ENCODE data around the gene SNX32. TPM values are rescaled to one million over a fixed set of nuclear protein-coding genes. Genes with fewer than 3 reads are reported as not detected.

The SNX32 gene
- 0.10 and 1.6 TPM in 2 replicates for total RNA-seq

DNA sequence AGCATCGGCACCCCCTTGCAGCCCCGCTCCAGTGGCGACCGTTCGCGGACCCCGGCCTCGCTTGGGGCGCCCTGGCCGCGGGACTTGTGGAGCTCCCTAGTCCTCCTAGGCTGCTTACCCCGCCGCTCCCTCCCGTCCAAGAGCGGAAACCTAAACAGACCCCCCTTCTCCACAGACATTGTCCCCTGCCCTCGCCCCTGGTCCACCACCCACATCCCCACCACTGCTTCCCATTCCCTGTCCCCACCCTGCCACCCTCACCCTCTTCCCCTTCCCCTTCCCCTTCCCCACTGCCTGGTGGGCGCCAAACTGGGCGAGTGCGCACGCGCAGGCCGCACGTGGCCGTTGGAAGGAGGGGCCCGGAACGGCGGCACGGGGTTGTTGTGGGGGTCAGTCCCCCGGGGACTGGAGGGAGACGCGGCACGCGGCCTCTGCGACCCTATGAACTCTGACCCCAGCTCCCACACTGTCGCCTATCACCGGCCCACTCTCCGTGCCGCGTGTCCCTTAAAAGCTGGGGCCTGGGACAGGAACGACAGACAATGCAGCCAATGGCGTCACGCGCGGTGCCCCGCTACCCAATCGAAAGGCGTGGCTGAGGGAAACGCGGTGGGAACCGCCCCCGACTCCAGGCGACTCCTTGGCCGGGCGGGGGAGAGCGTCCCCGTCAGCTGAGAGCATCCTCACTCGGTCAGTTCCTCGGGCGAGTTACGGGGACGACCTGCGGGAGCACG, at the start of gene SNX32:
SNX32 (plus strand) TSS at position 667 of the 734 bp plus-strand sequence. CDS start 103 bp downstream, outside the sequence.

DNA sequence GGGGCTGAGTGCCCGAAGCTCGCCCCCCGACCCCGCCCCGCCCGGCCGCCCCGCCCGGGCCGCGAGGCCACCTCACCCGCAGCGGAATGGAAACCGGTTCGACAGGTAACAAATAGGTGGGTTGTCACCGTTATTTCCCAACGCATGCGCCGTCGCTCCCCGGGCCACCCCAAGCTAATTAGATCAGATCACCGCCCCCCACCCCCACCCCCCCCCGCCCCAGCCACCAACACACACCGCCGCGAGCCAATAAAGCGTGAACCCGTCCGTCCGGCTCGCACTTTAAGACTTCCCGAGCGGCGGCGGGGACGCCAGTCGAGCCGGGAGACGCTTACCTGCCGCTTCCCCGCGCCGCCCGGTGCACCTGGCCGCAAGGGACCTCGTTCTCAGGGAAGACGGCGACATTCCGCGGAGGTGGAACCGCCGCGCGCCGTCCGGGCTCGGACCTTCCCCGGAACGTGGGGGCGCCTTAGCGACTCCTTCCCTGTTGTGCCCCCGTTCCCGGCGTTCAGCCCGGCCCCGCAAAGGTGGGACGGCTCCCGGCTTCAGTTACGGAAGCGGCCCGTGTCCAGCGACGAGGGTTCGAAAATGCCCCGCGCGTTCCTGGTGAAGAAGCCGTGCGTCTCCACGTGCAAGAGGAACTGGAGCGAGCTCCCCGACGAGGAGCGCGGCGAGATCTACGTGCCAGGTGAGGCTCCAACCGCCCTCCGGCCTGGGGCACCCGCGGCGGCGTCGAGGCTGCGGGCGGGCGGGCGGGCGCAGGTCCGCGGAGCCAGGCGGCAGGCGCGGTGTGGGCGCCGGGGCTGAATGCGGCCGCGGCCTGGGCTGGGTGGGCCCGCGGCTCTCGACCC, 46.8 kb upstream of the SNX32 start, which contains the start of gene OVOL1:
OVOL1 (plus strand) TSS at position 278 of the 851 bp plus-strand sequence; CDS start at position 589, 311 bp downstream.

DNA sequence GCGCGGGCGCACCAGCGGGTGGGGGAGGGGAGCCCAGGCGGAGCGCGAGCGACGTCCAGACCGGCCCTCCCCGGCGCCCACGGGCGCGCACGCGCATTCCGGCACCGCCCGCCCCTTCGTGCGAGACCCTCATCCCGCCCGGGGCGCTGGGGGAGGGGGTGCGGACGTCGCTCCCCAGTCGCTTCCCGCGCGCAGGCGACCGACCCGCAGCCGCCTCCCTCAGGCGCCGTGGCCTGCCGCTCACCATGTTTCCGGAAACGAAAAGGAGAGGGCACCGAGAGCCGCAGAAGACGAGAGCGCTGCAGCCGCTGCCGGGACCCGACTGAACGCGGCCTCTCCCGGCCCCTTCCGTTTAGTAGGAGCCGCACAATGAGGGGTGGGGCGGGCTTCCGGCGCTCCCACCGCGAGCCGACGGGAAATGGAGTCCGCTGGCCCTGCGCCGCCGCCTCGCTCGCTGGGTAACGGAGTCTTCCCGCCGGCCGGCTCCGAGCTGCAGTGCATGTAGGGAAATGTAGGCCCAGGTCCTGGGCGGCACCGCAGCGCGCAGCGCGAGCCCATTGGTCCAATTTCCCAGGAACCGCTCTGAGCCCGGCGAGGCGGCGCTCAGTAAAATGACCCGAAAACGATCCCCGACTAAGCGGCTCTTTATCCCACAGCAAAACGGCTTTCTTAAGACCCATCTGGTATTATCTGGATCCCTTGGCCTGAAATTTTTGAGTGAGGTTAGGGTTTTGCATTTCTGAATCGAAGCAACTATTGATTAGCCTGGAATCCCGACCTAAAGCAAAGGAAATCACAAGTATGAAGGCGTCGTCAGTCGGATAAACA, 24.3 kb downstream of the SNX32 start, which contains the start of gene CFL1:
CFL1 (minus strand) TSS at position 328 of the 828 bp plus-strand sequence; CDS start at position 247, 81 bp downstream.

DNA sequence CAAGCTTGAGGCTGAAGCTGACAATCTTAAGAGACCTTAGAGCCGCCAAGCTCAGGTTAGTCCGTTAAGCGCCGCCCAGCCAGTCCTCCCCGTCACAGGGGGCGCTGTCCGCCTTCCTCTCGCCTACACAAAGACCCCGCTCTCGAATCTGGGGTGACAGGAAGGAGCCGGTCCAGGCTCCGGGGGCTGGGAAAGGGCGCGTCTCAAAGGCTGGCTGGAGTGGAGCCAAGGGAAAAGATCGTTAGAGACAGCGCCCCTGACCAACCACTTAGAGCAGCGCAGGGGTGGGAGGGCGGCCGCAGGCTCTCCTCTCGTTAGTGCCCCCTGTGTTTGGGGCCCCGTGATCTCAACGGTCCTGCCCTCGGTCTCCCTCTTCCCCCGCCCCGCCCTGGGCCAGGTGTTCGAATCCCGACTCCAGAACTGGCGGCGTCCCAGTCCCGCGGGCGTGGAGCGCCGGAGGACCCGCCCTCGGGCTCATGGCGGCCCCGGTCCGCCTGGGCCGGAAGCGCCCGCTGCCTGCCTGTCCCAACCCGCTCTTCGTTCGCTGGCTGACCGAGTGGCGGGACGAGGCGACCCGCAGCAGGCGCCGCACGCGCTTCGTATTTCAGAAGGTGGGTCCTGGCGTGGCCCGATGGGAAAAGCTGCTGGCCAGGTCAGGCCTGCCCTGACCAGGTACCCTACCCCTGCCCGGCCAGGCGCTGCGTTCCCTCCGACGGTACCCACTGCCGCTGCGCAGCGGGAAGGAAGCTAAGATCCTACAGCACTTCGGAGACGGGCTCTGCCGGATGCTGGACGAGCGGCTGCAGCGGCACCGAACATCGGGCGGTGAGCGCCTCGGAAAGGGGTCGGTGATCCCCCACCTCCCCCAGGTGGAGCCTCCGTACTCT, 26.8 kb downstream of the SNX32 start, which contains the start of gene MUS81:
MUS81 (plus strand) TSS at position 156 of the 887 bp plus-strand sequence; CDS start at position 477, 321 bp downstream.

DNA sequence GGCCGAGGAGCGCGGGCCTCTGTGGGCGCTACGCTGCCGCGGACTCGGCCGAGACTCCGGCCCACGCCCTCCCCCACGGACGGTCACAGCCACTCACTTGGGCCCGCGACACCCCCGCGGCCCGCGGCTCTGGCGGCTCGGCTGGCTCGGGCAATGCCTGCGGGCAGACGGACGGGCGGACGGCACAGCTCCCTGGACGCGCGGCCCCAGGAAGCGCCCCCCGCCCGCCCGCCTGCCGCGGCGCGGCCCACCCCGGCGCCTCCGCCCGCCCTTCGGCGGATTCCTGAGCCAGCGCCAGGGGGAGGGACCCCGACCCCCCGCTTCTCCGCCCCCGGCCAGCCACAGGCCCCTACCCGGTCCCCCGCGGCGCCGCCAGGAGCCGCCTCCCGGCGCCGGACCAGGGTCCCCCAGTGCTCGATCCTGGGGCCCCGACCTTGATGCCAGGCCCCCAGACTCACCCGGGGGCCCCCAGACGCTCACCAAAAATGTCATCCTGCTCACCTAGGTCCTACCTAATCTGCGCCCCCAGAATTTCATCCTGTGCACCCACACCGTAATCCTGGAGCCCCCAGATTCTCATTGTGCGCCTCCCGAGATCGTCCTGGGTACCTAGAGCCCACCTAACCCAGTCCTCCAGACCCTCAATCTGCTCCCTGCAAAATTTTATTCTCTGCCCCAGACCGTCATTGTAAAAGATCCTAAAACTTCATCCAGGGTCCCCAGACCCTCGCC, 39.0 kb downstream of the SNX32 start, which contains the start of gene EFEMP2:
EFEMP2 (minus strand) TSS at position 215 of the 732 bp plus-strand sequence. CDS start 446 bp downstream, outside the sequence.

DNA sequence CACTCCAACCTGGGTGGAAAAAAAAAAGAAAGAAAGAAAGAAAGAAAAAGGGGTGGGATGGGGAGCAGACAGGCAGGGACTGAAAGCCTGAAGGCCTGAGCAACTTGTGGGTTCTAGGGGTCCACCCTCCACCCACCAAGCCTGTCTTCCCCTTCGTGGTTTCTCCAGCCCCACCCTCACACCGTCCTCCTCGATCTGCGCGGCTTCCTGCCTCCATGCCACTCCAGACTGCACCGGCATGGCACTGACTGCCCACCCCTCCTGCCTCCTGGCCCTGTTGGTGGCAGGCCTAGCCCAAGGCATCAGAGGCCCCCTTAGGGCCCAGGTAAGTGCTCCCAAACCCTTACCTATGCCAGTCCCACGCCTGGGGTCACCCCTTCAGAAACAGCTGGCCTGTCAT, 45.9 kb downstream of the SNX32 start, which contains the start of gene CTSW:
CTSW (plus strand) TSS at position 221 of the 400 bp plus-strand sequence; CDS start at position 239, 18 bp downstream.

DNA sequence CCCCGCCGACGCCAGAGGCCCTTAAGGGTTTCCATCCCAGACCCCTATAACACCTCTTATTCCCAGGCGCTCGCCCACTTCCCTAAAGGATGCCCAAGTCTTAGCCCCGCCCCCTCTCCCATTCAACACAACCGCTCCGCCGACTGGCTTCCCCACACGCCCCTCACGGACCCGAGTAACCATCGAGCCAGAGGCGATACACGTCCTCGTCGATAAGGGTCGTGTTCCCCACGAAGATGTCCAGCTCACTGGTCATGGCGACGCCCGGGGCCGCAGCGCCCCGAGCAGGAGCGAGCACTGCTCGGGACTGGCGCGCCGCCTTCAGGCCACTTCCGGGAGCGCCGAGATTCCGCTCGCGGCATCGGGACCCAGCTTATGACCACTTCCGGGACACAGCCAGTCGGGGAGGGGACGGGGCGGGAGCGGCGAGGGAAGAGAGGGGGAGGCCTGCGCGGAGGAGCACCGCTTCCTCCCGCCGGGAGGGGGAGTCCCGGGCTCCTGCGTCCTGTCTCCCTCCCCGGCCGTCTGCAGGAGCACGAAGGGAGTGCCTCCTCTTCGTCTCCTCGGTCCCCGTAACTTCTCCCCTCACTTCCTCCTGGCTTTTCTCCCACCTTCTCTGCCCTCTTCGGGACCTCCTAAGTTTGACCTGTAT, 54.5 kb downstream of the SNX32 start, which contains the start of gene FIBP:
FIBP (minus strand) TSS at position 309 of the 652 bp plus-strand sequence; CDS start at position 256, 53 bp downstream.

DNA sequence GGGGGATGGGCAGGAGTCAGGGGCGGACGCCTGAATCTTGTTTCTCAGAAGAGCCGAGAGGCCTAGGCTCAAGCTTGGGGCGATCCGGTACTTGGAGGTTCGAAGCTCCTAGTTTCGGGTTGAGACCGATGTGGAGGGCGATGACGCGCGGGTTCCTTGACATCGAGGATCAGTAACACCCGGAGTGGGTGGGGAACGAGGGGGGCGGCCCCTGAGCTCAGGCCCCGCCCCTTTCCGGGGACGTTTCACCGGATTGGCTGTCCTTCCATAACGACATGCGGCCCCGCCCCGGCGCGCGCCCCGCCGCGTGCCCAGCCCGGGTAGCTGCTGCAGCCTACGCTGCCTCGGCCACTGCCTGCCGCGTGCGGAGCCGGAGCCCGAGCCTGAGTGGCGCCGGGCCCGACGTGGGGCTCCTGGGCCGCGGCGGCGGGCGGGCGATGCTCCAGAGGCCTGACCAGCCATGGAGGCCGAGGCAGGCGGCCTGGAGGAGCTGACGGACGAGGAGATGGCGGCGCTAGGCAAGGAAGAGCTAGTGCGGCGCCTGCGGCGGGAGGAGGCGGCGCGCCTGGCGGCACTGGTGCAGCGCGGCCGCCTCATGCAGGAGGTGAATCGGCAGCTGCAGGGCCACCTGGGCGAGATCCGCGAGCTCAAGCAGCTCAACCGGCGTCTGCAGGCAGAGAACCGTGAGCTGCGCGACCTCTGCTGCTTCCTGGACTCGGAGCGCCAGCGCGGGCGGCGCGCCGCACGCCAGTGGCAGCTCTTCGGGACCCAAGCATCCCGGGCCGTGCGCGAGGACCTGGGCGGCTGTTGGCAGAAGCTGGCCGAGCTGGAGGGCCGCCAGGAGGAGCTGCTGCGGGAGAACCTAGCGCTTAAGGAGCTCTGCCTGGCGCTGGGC, 56.8 kb downstream of the SNX32 start, which contains the start of gene CCDC85B:
CCDC85B (plus strand) TSS at position 350 of the 895 bp plus-strand sequence; CDS start at position 461, 111 bp downstream.

DNA sequence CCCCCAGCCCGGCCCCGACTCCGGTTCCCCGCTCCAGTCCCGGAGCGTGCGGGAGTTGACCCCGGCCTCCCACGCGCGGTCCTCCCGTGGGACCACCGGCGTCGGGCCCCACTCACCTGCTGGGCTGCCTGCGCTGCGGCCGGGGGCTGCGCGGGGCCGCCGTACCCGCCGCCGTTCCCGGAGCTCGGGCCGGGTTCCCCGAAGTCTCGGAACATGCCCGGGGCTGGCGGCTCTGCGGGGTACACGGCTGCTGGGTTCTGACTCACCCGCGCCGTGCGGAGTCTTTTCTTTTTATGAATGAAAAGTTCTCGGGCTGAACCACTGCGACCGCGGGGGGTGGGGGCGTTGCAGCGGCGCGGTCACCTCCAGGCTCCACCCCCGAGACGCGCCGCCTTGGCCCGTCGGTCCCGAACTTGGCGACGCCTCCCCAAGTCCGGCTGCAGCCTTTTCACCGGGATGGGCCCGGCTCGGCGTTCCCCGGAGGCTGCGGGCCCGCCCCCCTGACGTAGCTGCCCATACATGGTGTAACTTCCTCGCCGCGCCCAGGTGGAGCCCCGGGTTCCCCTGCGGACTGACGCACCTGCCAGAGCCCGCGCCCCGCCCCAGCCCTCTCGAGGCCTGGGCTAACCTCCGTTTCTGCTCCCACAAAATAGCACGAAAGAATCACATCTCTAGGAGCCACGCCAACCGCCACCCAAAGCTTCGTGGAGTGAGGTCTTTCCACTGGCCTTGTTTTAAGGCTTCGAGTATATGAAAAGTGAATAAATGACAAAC, 66.5 kb downstream of the SNX32 start, which contains the start of gene FOSL1:
FOSL1 (minus strand) TSS at position 264 of the 774 bp plus-strand sequence; CDS start at position 215, 49 bp downstream.

Other genes with a start within 250 kb of the SNX32 start
- gene KCNK7, start 238.2 kb upstream of the SNX32 start, total RNA-seq = under 0.01 and 0.29 TPM in 2 replicates
- 117 and 122 TPM in 2 replicates for gene MAP3K11, start 219.7 kb upstream of the SNX32 start, total RNA-seq
- 41.9 and 48.7 TPM in 2 replicates for gene PCNX3, start 218.2 kb upstream of the SNX32 start, total RNA-seq
- 58.8 and 68.6 TPM in 2 replicates for gene SIPA1, start 195.9 kb upstream of the SNX32 start, total RNA-seq
- 55.5 and 63.4 TPM in 2 replicates for gene RELA, start 171.0 kb upstream of the SNX32 start, total RNA-seq
- 38.9 and 44.5 TPM in 2 replicates for gene KAT5, start 121.7 kb upstream of the SNX32 start, total RNA-seq
- gene RNASEH2C, start 113.2 kb upstream of the SNX32 start, total RNA-seq = 49.0 and 57.3 TPM in 2 replicates
- gene AP5B1, start 53.0 kb upstream of the SNX32 start, total RNA-seq = 20.6 and 21.9 TPM in 2 replicates
- gene OVOL1, start 46.9 kb upstream of the SNX32 start, total RNA-seq = not detected in 2 replicates
- gene CFL1, start 24.2 kb downstream of the SNX32 start, total RNA-seq = 1,256 and 1,560 TPM in 2 replicates
- 53.7 and 62.4 TPM in 2 replicates for gene MUS81, start 26.5 kb downstream of the SNX32 start, total RNA-seq
- gene EFEMP2, start 38.8 kb downstream of the SNX32 start, total RNA-seq = 22.2 and 40.2 TPM in 2 replicates
- gene CTSW, start 45.9 kb downstream of the SNX32 start, total RNA-seq = 0.33 TPM in 1 of 2 replicates, not detected in the other
- gene FIBP, start 54.5 kb downstream of the SNX32 start, total RNA-seq = 136 and 187 TPM in 2 replicates
- gene CCDC85B, start 56.7 kb downstream of the SNX32 start, total RNA-seq = 75.8 and 112 TPM in 2 replicates
- 32.1 and 39.5 TPM in 2 replicates for gene FOSL1, start 66.4 kb downstream of the SNX32 start, total RNA-seq
- gene C11orf68, start 85.1 kb downstream of the SNX32 start, total RNA-seq = 24.7 and 28.1 TPM in 2 replicates
- gene DRAP1, start 85.5 kb downstream of the SNX32 start, total RNA-seq = 108 and 111 TPM in 2 replicates
- not detected in 2 replicates for gene TSGA10IP, start 111.5 kb downstream of the SNX32 start, total RNA-seq
- gene SART1, start 127.8 kb downstream of the SNX32 start, total RNA-seq = 29.2 and 33.6 TPM in 2 replicates
- gene EIF1AD, start 168.2 kb downstream of the SNX32 start, total RNA-seq = 36.3 and 36.4 TPM in 2 replicates
- 29.4 and 35.5 TPM in 2 replicates for gene BANF1, start 168.5 kb downstream of the SNX32 start, total RNA-seq
- not detected in 2 replicates for gene CST6, start 178.0 kb downstream of the SNX32 start, total RNA-seq
- gene CATSPER1, start 192.5 kb downstream of the SNX32 start, total RNA-seq = 0.10 and 0.33 TPM in 2 replicates
- gene GAL3ST3, start 215.2 kb downstream of the SNX32 start, total RNA-seq = 0.65 TPM in 1 of 2 replicates, not detected in the other
- gene SF3B2, start 218.4 kb downstream of the SNX32 start, total RNA-seq = 173 and 231 TPM in 2 replicates
- gene PACS1, start 236.3 kb downstream of the SNX32 start, total RNA-seq = 32.7 and 47.4 TPM in 2 replicates

All from vein endothelial cell (primary cell).